H1 (cell line): ENCODE measurements around the gene DTD1. TPM values are rescaled to one million over a fixed set of nuclear protein-coding genes. Genes with fewer than 3 reads are reported as not detected.

Experiments
- CTCF ChIA-PET: fragments of 300-600 bp; sonication (Branson Sonifier 250); formaldehyde crosslinking; loops from one replicate; lab custom pipeline; 2021; ENCODE audit not compliant: partially characterized antibody; lab: Charles Lee
- POLR2A ChIA-PET: fragments of 300-600 bp; sonication (Branson Sonifier 250); formaldehyde crosslinking; loops from one replicate; lab custom pipeline; 2021; ENCODE audit warnings: inconsistent platforms; ENCODE audit not compliant: partially characterized antibody; lab: Charles Lee
- DNase-seq, 2 experiments: peaks; one replicate each; pipeline versions ENCODE4 v3.0.0 to v3.0.0-alpha.2; 2010 to 2022; ENCODE audit warnings: low spot score in 2 of 2, low read depth in 1 of 2, mixed read lengths in 1 of 2
- FAIRE-seq: peaks from 2 replicates; lab custom pipeline; 2011; peaks lifted over from hg19 to GRCh38; lab: Jason Lieb, UNC
- H2AFZ ChIP-seq: 2 replicates; pipeline ENCODE4 v1.8.1; 2012; ENCODE audit warnings: low read length, inconsistent platforms
- H2AK5ac ChIP-seq: 2 replicates; pipeline ENCODE4 v1.6.1; 2013; ENCODE audit warnings: low read depth, low read length
- H2BK120ac ChIP-seq: replicated peaks from 2 replicates; pipeline ENCODE3; 2013; ENCODE audit warnings: low read depth, low read length, inconsistent platforms
- H2BK12ac ChIP-seq: 2 replicates; pipeline ENCODE4 v1.6.1; 2013; ENCODE audit warnings: low read depth, low read length
- H2BK15ac ChIP-seq: 2 replicates; pipeline ENCODE4 v1.6.1; 2013; ENCODE audit warnings: low read length
- H2BK20ac ChIP-seq: 2 replicates; pipeline ENCODE4 v1.6.1; 2013; ENCODE audit warnings: low read length
- H2BK5ac ChIP-seq: 2 replicates; pipeline ENCODE4 v1.6.1; 2013; ENCODE audit warnings: low read depth, low read length
- H3K14ac ChIP-seq: 2 replicates; pipeline ENCODE4 v1.6.1; 2013; ENCODE audit warnings: inconsistent platforms; ENCODE audit not compliant: insufficient read length
- H3K18ac ChIP-seq: 2 replicates; pipeline ENCODE4 v1.6.1; 2013; ENCODE audit warnings: low read length; ENCODE audit errors: extremely low read depth
- H3K23ac ChIP-seq: 2 replicates; pipeline ENCODE4 v1.6.1; 2013; ENCODE audit warnings: inconsistent platforms; ENCODE audit not compliant: insufficient read length
- H3K23me2 ChIP-seq: 2 replicates; pipeline ENCODE4 v1.6.1; 2013; ENCODE audit warnings: low read depth, low read length
- H3K27ac ChIP-seq: 2 replicates; pipeline ENCODE4 v1.6.1; 2011; ENCODE audit warnings: low read depth, low read length, inconsistent platforms
- H3K27me3 ChIP-seq, 4 experiments: replicated peaks in 1 of 4; 1 replicate in 1 of 4; 2 replicates in 3 of 4; pipeline versions ENCODE4 v1.6.1 to v1.8.1; 2011 to 2013; ENCODE audit warnings: low read length in 3 of 4, mild to moderate bottlenecking in 3 of 4, inconsistent platforms in 2 of 4, mixed read lengths in 2 of 4, moderate library complexity in 1 of 4; ENCODE audit not compliant: control insufficient read depth in 3 of 4, insufficient read depth in 3 of 4; ENCODE audit errors: extremely low read depth in 1 of 4
- H3K36me3 ChIP-seq, 4 experiments: 2 replicates each; pipeline versions ENCODE4 v1.6.1 to v1.8.1; 2011 to 2013; ENCODE audit warnings: mild to moderate bottlenecking in 4 of 4, low read length in 3 of 4, moderate library complexity in 2 of 4, control low read depth in 1 of 4, inconsistent platforms in 1 of 4; ENCODE audit not compliant: insufficient read depth in 4 of 4, control insufficient read depth in 2 of 4
- H3K4ac ChIP-seq: replicated peaks from 2 replicates; pipeline ENCODE3; 2013; ENCODE audit warnings: low read length, low read depth, mixed read lengths, inconsistent platforms; ENCODE audit not compliant: insufficient read length
- H3K4me1 ChIP-seq, 4 experiments: replicated peaks in 1 of 4; 1 replicate in 1 of 4; 2 replicates in 3 of 4; pipeline versions ENCODE4 v1.6.1 to v1.8.1; 2011 to 2013; ENCODE audit warnings: low read length in 3 of 4, inconsistent platforms in 2 of 4, mixed read lengths in 1 of 4; ENCODE audit not compliant: insufficient read depth in 4 of 4, control insufficient read depth in 3 of 4
- H3K4me2 ChIP-seq, 2 experiments: 2 replicates each; pipeline versions ENCODE4 v1.6.1 to v1.8.1; 2011 to 2013; ENCODE audit warnings: low read depth in 2 of 2, low read length in 2 of 2, control low read depth in 1 of 2, inconsistent platforms in 1 of 2, mild to moderate bottlenecking in 1 of 2; ENCODE audit not compliant: insufficient read depth in 1 of 2
- H3K4me3 ChIP-seq, 4 experiments: fragments of 200-600, 300-600 bp in 1 of 4; sonication (generic), shearing (Covaris generic), sonication (Bioruptor Twin) in 1 of 4; 2 replicates each; pipeline versions ENCODE4 v1.5.1 to v1.8.1; 2011 to 2016; ENCODE audit warnings: low read length in 4 of 4, low read depth in 3 of 4, control low read depth in 2 of 4, inconsistent platforms in 2 of 4, mild to moderate bottlenecking in 2 of 4, mixed read lengths in 1 of 4, moderate library complexity in 1 of 4; ENCODE audit not compliant: insufficient read depth in 2 of 4; ENCODE audit errors: extremely low read depth in 1 of 4
- H3K56ac ChIP-seq: replicated peaks from 2 replicates; pipeline ENCODE3; 2013; ENCODE audit warnings: low read depth, mild to moderate bottlenecking, mixed read lengths, low read length, inconsistent platforms; ENCODE audit not compliant: insufficient read length
- H3K79me1 ChIP-seq: 2 replicates; pipeline ENCODE4 v1.6.1; 2013; ENCODE audit warnings: low read depth, low read length, control low read depth
- H3K79me2 ChIP-seq, 2 experiments: 2 replicates each; pipeline versions ENCODE4 v1.6.1 to v1.8.1; 2012 to 2013; ENCODE audit warnings: low read length in 2 of 2, mild to moderate bottlenecking in 2 of 2, inconsistent platforms in 1 of 2; ENCODE audit not compliant: insufficient read depth in 2 of 2, control insufficient read depth in 1 of 2
- H3K9ac ChIP-seq, 4 experiments: replicated peaks in 1 of 4; 1 replicate in 1 of 4; 2 replicates in 3 of 4; pipeline versions ENCODE4 v1.6.1 to v1.8.1; 2011 to 2013; ENCODE audit warnings: low read depth in 3 of 4, low read length in 3 of 4, control low read depth in 2 of 4, mild to moderate bottlenecking in 2 of 4, moderate library complexity in 2 of 4, inconsistent platforms in 1 of 4; ENCODE audit errors: extremely low read depth in 1 of 4
- H3K9me3 ChIP-seq, 2 experiments: 2 replicates each; pipeline versions ENCODE4 v1.6.1 to v1.8.1; 2012 to 2013; ENCODE audit warnings: mild to moderate bottlenecking in 2 of 2, moderate library complexity in 2 of 2, control low read depth in 1 of 2, inconsistent platforms in 1 of 2, low read depth in 1 of 2, low read length in 1 of 2, mixed read lengths in 1 of 2; ENCODE audit not compliant: insufficient read depth in 2 of 2
- H4K20me1 ChIP-seq, 2 experiments: replicated peaks in 1 of 2; 2 replicates each; pipeline versions ENCODE3 to v1.8.1; 2011 to 2013; ENCODE audit warnings: inconsistent platforms in 2 of 2, low read length in 2 of 2, mild to moderate bottlenecking in 1 of 2; ENCODE audit not compliant: insufficient read depth in 2 of 2, control insufficient read depth in 1 of 2
- H4K5ac ChIP-seq: 2 replicates; pipeline ENCODE4 v1.6.1; 2013; ENCODE audit warnings: low read length, low read depth, mixed read lengths, inconsistent platforms; ENCODE audit not compliant: insufficient read length
- H4K8ac ChIP-seq: 2 replicates; pipeline ENCODE4 v1.8.0; 2013; ENCODE audit warnings: mild to moderate bottlenecking, moderate library complexity, low read length, inconsistent platforms; ENCODE audit not compliant: insufficient read depth; ENCODE audit errors: extremely low read depth
- H4K91ac ChIP-seq: replicated peaks from 2 replicates; pipeline ENCODE3; 2013; ENCODE audit warnings: low read length, mixed read lengths, inconsistent platforms; ENCODE audit not compliant: insufficient read length
- BCL11A ChIP-seq, 2 experiments: IDR thresholded peaks; one replicate each; pipeline ENCODE4 v1.6.1; 2011; ENCODE audit warnings: low read depth in 2 of 2, low read length in 2 of 2, mild to moderate bottlenecking in 2 of 2
- EP300 ChIP-seq, 2 experiments: IDR thresholded peaks; 1 replicate in 1 of 2; 2 replicates in 1 of 2; pipeline ENCODE4 v1.6.1; 2011 to 2012; ENCODE audit warnings: low read depth in 2 of 2, low read length in 2 of 2, mild to moderate bottlenecking in 2 of 2, borderline replicate concordance in 1 of 2, inconsistent platforms in 1 of 2, moderate library complexity in 1 of 2
- MAFK ChIP-seq: IDR thresholded peaks from 2 replicates; pipeline ENCODE4 v1.6.1; 2012; ENCODE audit warnings: low read depth, mild to moderate bottlenecking, improper control_type of control experiment, low read length
- POLR2AphosphoS5 ChIP-seq: IDR thresholded peaks from 2 replicates; pipeline ENCODE4 v1.6.1; 2011; ENCODE audit warnings: low read depth, low read length
- SIN3A ChIP-seq, 2 experiments: IDR thresholded peaks in 1 of 2; conservative IDR thresholded peaks in 1 of 2; 2 replicates each; pipeline ENCODE4 v1.6.1; 2011 to 2012; ENCODE audit warnings: low read length in 2 of 2, improper control_type of control experiment in 1 of 2, low read depth in 1 of 2, mild to moderate bottlenecking in 1 of 2
- SP1 ChIP-seq: IDR thresholded peaks from 2 replicates; pipeline ENCODE4 v1.6.1; 2011; ENCODE audit warnings: low read depth, low read length
- SP4 ChIP-seq: IDR thresholded peaks from 2 replicates; pipeline ENCODE4 v1.6.1; 2012; ENCODE audit warnings: low read length, inconsistent platforms
- TBP ChIP-seq: IDR thresholded peaks from 2 replicates; pipeline ENCODE4 v1.6.1; 2011; ENCODE audit warnings: low read depth, low read length, improper control_type of control experiment
- TEAD4 ChIP-seq: IDR thresholded peaks from 2 replicates; pipeline ENCODE4 v1.6.1; 2012; ENCODE audit warnings: low read depth, low read length, inconsistent platforms, mixed read lengths
- YY1 ChIP-seq: IDR thresholded peaks from 2 replicates; pipeline ENCODE4 v1.6.1; 2011; ENCODE audit warnings: low read depth, mild to moderate bottlenecking, low read length
- WGBS, 2 experiments: shearing (Covaris generic) in 1 of 2; methylation state at CpG; one replicate each; pipeline versions ENCODE4 v1.1.6 to v1.1.7; 2013 to 2015; ENCODE audit warnings: low lambda C conversion rate in 2 of 2, mixed read lengths in 2 of 2, inconsistent platforms in 1 of 2, low coverage in 1 of 2, missing lambda C conversion rate in 1 of 2; ENCODE audit not compliant: insufficient replicate concordance in 2 of 2, insufficient coverage in 1 of 2, insufficient read length in 1 of 2; ENCODE audit errors: extremely low coverage in 1 of 2, missing lambda C conversion rate in 1 of 2; 5-methylcytosine and 5-hydroxymethylcytosine counted together
- polyA plus RNA-seq, 7 experiments: library from polyadenylated mRNA; depleted of rRNA in 3 of 7; stranded (reverse) in 5 of 7; unstranded in 2 of 7; fragments of >200 nt in 5 of 7; fragments of 200-250 nt in 2 of 7; gene quantifications; 1 replicate in 5 of 7; 2 replicates in 1 of 7; 4 replicates in 1 of 7; pipeline versions ENCODE4 v1.2.1 to v1.2.3, GENCODE V29; 2011 to 2013; ENCODE audit warnings: missing spikeins in 2 of 7, mixed read lengths in 2 of 7
- total RNA-seq: library from RNA; stranded (reverse); fragmentation: NEBNext Ultra II Directional; extraction: Animal tissue kit (Norgen Biotek cat#: 25700); gene quantifications from 2 replicates; pipeline ENCODE4 v1.2.1, GENCODE V29; 2021
- TF ChIP-seq, protein P1 (sequence below): IDR thresholded peaks from 2 replicates; pipeline ENCODE4 v1.6.1; 2011; ENCODE audit warnings: low read length, improper control_type of control experiment
- TF ChIP-seq, protein P2 (sequence below): IDR thresholded peaks from 2 replicates; pipeline ENCODE4 v1.6.1; 2012; ENCODE audit warnings: inconsistent platforms

DTD1 gene
- total and polyA plus RNA-seq, 2 of the 8 experiments (the other 6 are each of a cell fraction or from before 2014, with no cell fraction given): 49.7 to 66.6 TPM

DNA sequence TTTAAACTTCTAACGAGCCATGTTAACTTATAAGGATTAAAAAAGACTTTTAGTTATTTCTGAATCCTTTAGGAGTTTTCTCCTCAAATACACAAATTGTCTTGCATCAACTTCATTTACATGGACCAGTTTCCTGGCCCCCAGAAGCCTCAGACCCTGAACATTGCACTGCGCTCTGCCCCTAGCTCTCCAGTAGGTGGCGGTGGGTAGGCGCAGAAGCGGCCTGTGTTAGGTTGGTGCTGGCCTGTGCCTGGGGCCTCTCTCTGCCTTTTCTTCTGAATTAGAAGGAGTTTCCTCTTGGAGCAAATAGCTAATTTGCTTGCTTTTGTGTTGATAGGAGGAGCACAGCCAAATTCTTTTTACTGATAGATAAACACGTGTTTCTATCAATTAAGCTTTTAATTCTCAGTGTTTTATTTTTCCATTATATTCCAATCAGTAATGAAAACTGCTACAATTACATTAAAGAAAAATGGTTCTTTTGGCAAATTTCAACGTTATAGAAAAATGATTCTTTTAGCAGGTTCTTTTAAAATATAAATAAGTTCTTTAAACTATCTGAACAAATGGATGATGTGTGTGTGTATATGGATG is 44.4 kb downstream of the DTD1 start:
- no peak overlapping the region for H3K14ac ChIP-seq
- no peak overlapping the region for H3K23ac ChIP-seq
- POLR2A ChIA-PET: no interaction called here
- peaks cover 0 to 2% of the 10 kb centered on the region in 2 experiments for H4K20me1 ChIP-seq
- no peak overlapping the region for H2BK15ac ChIP-seq
- no peak overlapping the region for H3K9ac ChIP-seq
- H2BK5ac ChIP-seq: no peak overlapping the region
- H3K79me1 ChIP-seq: no peaks in the 10 kb centered on the region; the same call in 1 of the 2 replicates
- no peak overlapping the region for H2BK120ac ChIP-seq
- H2AFZ ChIP-seq: no peak overlapping the region
- no peaks in the 10 kb centered on the region; a peak in 1 of 7 replicates for H3K4me1 ChIP-seq
- 0 out of 2 replicates have a peak, but pooled peaks cover 1% of the 10 kb centered on the region for H3K23me2 ChIP-seq
- no peak overlapping the region for H3K4me2 ChIP-seq
- no peak overlapping the region for H3K4me3 ChIP-seq
- H3K18ac ChIP-seq: no peak overlapping the region
- CTCF ChIA-PET: interaction anchor here (0.6 to 4.6 kb wide), 50 partner anchors 8 to 1256 kb away, joined by 3 to 37 read pairs (median 4); partner anchors contain the start of gene SCP2D1
- H4K5ac ChIP-seq: no peak overlapping the region
- no peak overlapping the region for H2BK12ac ChIP-seq
- H4K8ac ChIP-seq: no peak overlapping the region
- WGBS, 2 experiments: 15% methylated on average over 7 of the region's 7 CpGs; no CpG with 5 or more reads in 1 of the 2 experiments
- no peak overlapping the region for H2BK20ac ChIP-seq
- no peak overlapping the region for H3K4ac ChIP-seq
- DNase-seq: peak; percentile 50 to 80
- no peaks in the 10 kb centered on the region for H3K36me3 ChIP-seq
- peak overlapping the region; percentile 58 for H4K91ac ChIP-seq
- H3K27ac ChIP-seq: no peak overlapping the region
- H3K56ac ChIP-seq: no peak overlapping the region
- no peaks in the 10 kb centered on the region for H3K79me2 ChIP-seq
- H2AK5ac ChIP-seq: no peak overlapping the region
- H3K27me3 ChIP-seq: no peaks in the 10 kb centered on the region
- FAIRE-seq: peak; percentile 88
- no peaks in the 10 kb centered on the region for H3K9me3 ChIP-seq
- TF ChIP-seq, protein P1, sequence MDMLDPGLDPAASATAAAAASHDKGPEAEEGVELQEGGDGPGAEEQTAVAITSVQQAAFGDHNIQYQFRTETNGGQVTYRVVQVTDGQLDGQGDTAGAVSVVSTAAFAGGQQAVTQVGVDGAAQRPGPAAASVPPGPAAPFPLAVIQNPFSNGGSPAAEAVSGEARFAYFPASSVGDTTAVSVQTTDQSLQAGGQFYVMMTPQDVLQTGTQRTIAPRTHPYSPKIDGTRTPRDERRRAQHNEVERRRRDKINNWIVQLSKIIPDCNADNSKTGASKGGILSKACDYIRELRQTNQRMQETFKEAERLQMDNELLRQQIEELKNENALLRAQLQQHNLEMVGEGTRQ: no peak
- TF ChIP-seq TEAD4 (no peak), YY1 (no peak), POLR2AphosphoS5 (no peak), TBP (no peak), BCL11A (IDR thresholded peaks at IDR 0.05; ENCODE audit: low read depth in 2 of 2, low read length in 2 of 2) (no peak), MAFK (no peak), SIN3A (conservative IDR thresholded peaks at IDR 0.05 in 1 of 2, IDR thresholded peaks at IDR 0.05 in 1 of 2; ENCODE audit: low read depth in 1 of 2, low read length in 2 of 2) (no peak), SP4 (no peak), SP1 (no peak), EP300 (IDR thresholded peaks at IDR 0.05; ENCODE audit: borderline replicate concordance in 1 of 2, low read depth in 2 of 2, low read length in 2 of 2) (peak in 1 of 2 experiments; percentile 22; a peak in 1 of 3 replicates)
- TF ChIP-seq, protein P2, sequence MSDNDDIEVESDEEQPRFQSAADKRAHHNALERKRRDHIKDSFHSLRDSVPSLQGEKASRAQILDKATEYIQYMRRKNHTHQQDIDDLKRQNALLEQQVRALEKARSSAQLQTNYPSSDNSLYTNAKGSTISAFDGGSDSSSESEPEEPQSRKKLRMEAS: peak; percentile 32; the same call in 1 of the 2 replicates
